Hematopoietic multipotent progenitor cell treated with erythropoietin and hydrocortisone succinate and interleukin-3 and kit ligand, for 6 days (in vitro differentiated cells): ENCODE measurements around the gene KLHL1.

Source experiments
- DNase-seq: peaks from one replicate; pipeline ENCODE4 v3.0.0-alpha.2; 2015

KLHL1 gene

GRCh38 chr13:69857183-69857821 is 250.9 kb downstream of the KLHL1 start:
- peak; percentile 87 for DNase-seq

DNA sequence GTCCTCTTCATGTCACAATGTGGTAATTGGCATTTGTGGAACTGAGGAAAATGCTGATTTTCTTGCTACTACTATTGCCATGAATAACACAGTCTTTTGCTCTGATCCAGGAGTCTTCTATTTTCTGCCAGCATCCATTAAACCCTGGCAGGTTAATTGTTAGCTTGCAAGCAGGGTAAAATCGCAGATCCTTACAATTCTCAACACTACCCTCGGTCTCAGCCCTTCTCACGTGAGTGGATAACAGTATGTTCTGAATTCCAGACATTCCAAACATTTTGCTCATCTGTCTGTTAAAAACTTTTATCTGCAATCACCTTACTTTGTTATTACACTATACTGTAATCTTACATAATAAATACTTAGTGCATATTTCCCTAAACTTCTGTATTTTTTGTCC is 251.9 kb downstream of the KLHL1 start:
- no peak for DNase-seq

DNA sequence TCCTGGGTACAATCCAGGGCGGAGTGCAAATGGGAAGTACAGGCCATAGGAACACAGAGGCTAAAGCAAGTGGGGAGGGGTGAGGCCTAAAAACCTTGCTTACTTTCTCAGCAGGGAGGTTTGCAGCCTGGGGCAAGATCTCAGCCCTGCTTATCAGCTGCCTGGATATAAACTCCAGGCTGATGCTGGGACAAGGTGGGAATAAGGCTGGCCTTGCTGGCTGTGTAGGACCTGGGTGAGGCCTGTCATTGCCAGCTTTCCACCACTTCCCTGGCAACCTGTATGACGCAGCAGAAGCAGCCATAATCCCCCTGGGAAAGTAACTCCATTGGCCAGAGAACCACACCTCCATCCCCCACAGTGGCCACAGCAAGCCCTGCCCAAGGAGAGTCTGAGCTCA is 279.7 kb downstream of the KLHL1 start:
- no peak for DNase-seq

- no peak for DNase-seq
These were observed 288.1 kb downstream of the KLHL1 start for GRCh38 chr13:69820180-69820579.

DNA sequence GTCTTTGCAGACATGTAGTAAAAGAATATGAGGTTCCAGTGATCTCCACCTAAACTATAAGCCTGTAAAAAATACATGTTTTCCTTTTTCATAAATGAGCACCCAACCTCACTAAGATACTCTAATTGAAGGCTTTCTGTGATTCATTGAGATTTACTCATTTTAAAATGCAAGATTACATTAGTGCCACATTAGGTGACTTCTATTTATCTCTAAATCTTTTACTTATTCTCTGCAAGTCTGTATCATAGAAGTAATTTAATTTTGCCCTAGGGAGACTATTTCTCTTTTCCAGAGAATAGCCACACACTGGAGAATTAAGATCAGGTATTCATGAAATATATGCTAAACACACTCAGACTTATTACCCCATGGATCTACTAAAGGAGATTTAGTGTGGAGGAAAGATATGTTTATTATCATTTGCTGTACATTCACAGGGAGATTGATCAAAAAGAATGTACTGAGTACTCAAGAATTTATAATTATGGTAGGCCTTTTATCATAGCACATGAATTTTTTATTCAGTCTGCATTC is 290.9 kb downstream of the KLHL1 start:
- DNase-seq = no peak

DNA sequence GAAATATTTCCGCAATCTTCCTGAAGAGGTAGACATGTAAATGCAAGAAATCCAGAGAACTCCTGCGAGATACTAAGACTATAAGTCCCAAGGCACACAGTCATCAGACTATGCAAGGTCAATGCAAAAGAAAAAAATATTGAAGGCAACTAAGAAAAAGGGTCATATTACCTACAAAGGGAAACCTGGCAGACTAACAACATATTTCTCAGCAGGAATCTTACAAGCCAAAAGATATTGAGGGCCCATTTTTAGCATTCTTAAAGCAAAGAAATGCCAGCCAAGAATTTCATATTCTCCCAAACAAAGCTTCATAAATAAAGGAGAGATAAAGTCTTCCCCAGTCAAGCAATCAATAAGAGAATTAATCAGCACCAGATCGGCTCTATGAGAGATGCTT is 299.1 kb downstream of the KLHL1 start:
- DNase-seq = no peak

GRCh38 chr13:69796256-69796655 is 312.0 kb downstream of the KLHL1 start:
- no peak for DNase-seq

DNA sequence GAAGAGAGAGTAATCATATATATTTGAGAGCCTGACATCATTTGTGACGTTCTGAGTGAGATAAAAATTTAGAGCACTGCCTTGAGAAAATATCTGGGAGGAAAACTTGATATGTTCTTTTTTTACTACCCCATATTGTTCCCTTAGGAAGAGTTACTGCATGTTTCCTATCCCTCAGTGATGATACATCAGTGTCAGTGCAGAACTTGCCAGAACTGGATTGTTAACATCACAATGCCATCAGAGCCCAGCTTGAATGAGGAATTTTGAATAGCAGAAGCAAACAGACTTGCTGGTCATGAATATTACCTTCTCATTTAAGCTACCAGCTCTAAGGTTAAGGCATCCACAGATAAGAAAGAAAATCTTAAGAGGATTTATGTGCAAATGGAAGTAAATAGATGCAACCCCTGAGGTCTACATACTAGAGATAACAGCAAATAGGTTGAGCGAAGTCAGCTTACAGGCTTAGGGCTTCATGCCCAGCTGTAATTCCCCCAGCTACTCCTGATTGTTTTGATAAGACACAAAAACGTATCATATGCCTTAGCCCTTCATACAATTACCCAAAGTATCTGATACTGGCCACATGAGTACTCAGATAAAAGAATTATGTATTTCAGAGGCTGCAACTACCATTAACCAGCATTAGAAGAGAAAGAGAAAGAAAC is 314.3 kb downstream of the KLHL1 start:
- DNase-seq = no peak

GRCh38 chr13:69776937-69777336 is 331.3 kb downstream of the KLHL1 start:
- no peak for DNase-seq

- no peak for DNase-seq
These were observed 338.6 kb downstream of the KLHL1 start for GRCh38 chr13:69769608-69770007.

- DNase-seq = no peak
These were observed 346.7 kb downstream of the KLHL1 start for GRCh38 chr13:69761581-69761980.

- DNase-seq = no peak
These were observed 353.2 kb downstream of the KLHL1 start for GRCh38 chr13:69755101-69755500.

GRCh38 chr13:69751259-69751658 is 357.0 kb downstream of the KLHL1 start:
- no peak for DNase-seq

GRCh38 chr13:69737129-69737935 is 370.9 kb downstream of the KLHL1 start:
- DNase-seq = no peak

GRCh38 chr13:69721631-69722030 is 386.6 kb downstream of the KLHL1 start:
- DNase-seq = no peak

DNA sequence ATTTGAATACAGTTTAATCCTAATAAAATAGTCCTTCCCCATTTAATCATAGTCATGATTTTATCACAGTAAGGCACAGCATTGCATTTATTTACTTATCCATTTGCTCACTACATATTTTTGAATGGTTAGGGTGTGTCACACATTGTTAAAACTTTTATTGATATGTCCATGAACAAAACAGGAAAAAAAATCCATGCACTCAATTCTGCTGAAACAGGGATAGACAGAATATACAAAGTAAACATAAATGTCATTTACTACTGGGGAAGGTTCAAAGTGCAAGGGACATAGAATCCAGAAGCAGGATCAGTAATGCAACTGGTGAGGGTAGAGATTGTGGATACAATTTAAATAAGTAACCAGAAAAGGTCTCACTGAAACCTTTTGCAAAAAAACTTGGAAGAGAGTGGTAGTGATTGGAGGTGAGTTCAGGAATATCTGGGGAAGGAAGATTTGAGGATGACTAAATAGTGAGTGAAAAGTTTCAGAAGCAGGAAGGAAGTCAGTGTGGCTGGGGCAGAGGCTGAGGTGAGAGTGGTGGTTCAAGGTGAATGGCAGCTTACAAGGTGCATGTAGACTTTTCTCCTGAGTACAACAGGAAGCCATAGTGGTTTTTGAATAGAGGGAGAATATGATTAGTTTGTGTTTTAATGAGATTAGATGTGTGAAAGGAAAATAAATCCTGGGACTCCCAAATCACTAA is 387.8 kb downstream of the KLHL1 start:
- DNase-seq = no peak

- DNase-seq = no peak
These were observed 401.4 kb downstream of the KLHL1 start for GRCh38 chr13:69706807-69707206.

DNA sequence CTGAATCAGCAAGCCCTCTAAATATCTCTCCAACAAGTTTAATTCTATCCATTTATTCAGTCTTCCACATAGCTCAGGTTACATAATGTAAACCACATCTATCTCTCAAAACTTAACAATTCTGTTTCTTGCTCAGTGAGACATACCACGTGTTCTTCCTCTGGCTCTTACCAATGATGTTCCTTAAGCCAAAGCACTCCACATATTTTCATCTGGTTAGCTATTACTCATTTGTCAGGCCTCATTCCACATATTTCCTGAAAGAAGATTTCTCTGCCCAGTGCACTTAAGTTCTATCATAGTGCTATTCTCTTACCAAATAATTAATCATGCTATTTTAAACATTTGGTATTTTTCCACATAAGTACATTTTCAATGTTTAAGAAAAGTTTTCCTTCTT is 403.9 kb downstream of the KLHL1 start:
- no peak for DNase-seq

DNA sequence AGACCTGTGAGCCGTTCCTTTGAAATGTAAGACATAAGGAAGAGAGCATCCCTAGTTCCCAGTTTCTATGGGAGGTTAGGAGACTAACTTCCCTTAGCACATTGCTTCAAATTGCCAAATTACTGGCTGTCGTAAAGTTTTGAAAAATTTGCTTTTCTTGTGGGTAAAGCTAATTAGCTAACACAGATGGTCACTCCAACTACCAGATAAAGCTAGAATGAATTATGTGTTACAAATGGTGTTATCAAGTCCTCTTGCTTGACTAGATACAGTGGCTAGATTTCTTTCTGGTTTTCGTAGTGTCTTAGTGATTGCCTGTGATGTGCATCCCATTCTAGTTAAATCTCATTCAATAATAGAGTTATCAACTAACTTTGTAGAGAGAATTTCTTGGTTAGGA is 417.3 kb downstream of the KLHL1 start:
- DNase-seq = no peak

- peak; percentile 35 for DNase-seq
These were observed 424.1 kb downstream of the KLHL1 start for GRCh38 chr13:69683921-69684686.

- DNase-seq = no peak
These were observed 426.5 kb downstream of the KLHL1 start for GRCh38 chr13:69681722-69682121.

DNA sequence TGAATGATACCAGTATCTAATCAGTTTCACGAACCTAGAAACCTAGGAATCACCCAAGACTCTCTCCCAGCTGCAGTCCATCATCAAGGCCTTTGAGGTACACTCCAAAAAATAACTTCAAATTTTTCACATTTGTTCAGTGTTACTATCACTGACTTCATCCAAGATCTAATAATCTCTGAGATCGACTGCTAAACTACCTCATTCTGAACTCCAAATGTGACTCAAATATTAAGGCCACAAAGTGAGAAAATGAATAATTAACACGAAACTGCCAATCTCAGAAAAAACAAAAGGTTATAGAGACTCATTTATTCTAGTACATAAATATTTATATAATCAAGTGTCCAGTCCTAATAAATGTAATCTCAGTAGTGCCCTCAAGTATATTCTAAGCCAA is 430.9 kb downstream of the KLHL1 start:
- no peak for DNase-seq
